ENCODE measurements around the gene ZNF423.

DNA sequence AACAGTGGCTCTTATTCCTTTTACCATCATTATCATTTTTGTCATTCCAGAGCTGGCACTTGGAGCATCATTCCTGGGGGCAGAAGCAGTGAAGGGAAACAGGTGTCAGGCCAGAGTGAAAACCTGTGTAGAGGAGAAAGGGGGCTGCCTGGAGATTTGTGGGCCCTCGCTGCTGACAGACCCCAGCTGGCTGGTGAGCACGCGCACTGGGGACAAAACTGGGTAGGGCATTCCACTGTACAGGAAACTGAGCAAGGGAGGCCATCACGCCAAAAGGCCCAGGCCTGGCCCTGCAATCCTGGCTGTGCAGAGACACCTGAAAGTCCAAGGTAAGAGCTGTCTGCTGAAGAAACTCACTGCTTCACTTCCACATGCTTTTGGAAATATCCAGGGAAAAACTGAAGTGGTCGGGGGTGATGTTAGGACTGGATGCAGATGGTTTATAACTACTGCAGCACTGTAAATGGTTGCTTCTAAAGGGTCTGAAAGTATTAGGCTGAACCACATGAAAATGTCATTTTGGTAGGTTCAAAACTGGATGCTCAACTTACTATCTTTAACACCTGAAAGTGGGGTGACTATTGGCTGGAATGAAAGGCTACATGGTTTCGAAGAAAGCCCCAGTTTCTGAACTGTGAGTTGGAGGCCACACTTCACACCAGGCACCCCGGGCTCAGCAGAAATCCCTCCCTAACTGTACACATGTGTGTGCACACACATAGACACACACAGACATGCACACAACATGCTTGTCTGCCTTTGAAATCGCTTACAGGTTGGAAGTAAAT is 257.3 kb downstream of the ZNF423 start:
- no peak for TF ChIP-seq GATA2 (IDR thresholded peaks at IDR 0.05; ENCODE audit: low read depth, low read length)
- no peak for TF ChIP-seq GATA3 (IDR thresholded peaks at IDR 0.05; ENCODE audit: low read depth, low read length)

Measured in SH-SY5Y (cell line).